ENCODE results near the gene GINS2. TPM values are rescaled to one million over a fixed set of nuclear protein-coding genes. Genes with fewer than 3 reads are reported as not detected.

GINS2 gene
- total and polyA plus RNA-seq, 2 of the 4 experiments (the other 2 are of a cell fraction) = 12.0 to 13.4 TPM

DNA sequence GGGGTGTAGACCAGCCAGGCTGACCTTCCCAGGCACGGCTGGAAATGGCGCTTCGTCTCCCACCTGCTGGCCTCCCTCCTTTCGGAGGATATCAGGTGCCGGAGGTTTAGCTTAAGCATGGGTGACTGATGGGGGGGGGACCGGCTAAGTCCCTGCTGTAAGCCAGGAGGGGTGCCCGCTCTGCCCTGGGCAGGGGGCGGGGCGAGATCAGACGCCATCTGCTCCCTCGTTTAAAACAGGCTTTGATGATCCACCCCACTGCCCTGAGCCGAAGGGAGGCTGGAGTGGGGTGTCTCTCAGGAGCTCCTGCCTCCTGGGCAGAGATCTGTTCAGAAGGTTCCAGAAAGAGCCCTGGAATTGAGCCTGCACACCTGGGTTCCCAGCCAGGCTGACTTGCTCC is 36.2 kb upstream of the GINS2 start:
- H3K4ac ChIP-seq (ENCODE audit: low read depth, low read length) = no peak overlapping the region
- dilution Hi-C loops (cut with HindIII; ENCODE audit: low sequenced_read_pairs, unreplicated experiment) (no loop called here), intact Hi-C loops (cut with micrococcal nuclease) (no loop called here), in situ Hi-C loops (cut with MboI; ENCODE audit: low sequenced_read_pairs) (no loop called here)
- no peak overlapping the region for H2BK15ac ChIP-seq (ENCODE audit: low read depth, low read length)
- no peak overlapping the region for H3K23ac ChIP-seq (ENCODE audit: low read depth, low read length)
- ATAC-seq (ENCODE audit: low read depth) (no peak), DNase-seq (no peak)
- H3K9me3 ChIP-seq (ENCODE audit: control insufficient read depth, insufficient read depth, low read length) = no peaks in the 10 kb centered on the region; the same call in 1 of the 2 replicates
- H3K27me3 ChIP-seq (ENCODE audit: control insufficient read depth, insufficient read depth, low read length) = no peaks in the 10 kb centered on the region
- no peak overlapping the region for H3K4me2 ChIP-seq (ENCODE audit: low read depth, low read length)
- H2AK5ac ChIP-seq (ENCODE audit: low read depth, low read length) = no peak overlapping the region
- H3K9me1 ChIP-seq (ENCODE audit: insufficient read depth, low read length) = peaks cover 4% of the 10 kb centered on the region; the same call in 1 of the 2 replicates
- no peak overlapping the region for H2AFZ ChIP-seq (replicated peaks; ENCODE audit: low read length, poor library complexity)
- H3K27ac ChIP-seq (ENCODE audit: insufficient read depth, low read length) = no peak overlapping the region
- no peak overlapping the region for H3K56ac ChIP-seq (ENCODE audit: extremely low read depth, insufficient read depth, low read length)
- no peak overlapping the region for H2BK120ac ChIP-seq (ENCODE audit: low read depth, low read length)
- H4K8ac ChIP-seq (ENCODE audit: low read depth in 2 of 2, low read length in 2 of 2) = no peak overlapping the region
- H3K36me3 ChIP-seq (ENCODE audit: control insufficient read depth, insufficient read depth, low read length) = peaks cover 2% of the 10 kb centered on the region; the same call in 1 of the 2 replicates
- ChIA-PET CTCF (no interaction called here), POLR2A (ENCODE audit: unreplicated experiment) (no interaction called here)
- H4K20me1 ChIP-seq (ENCODE audit: insufficient read depth, low read length) = peaks cover 3% of the 10 kb centered on the region; the same call in 1 of the 2 replicates
- H3K4me3 ChIP-seq (ENCODE audit: insufficient read depth, low read depth, low read length) = no peak overlapping the region
- no peak overlapping the region for H3K18ac ChIP-seq (ENCODE audit: low read depth, low read length)
- no peak overlapping the region for H4K91ac ChIP-seq (ENCODE audit: insufficient read depth, low read depth, low read length)
- H2AK9ac ChIP-seq (replicated peaks; ENCODE audit: low read depth, low read length, poor library complexity) = peak overlapping the region; percentile 24
- no peak overlapping the region for H2BK5ac ChIP-seq (ENCODE audit: low read depth, low read length, poor library complexity, severe bottlenecking)
- 78% methylated on average over 1 of the region's 12 CpGs; no CpG with 5 or more reads in 1 of the 2 experiments for WGBS, 2 experiments (ENCODE audit: extremely low coverage in 2 of 2, insufficient read length in 1 of 2)
- TF ChIP-seq NFE2L2 (IDR thresholded peaks at IDR 0.05; ENCODE audit: low read depth, low read length) (no peak), MXI1 (IDR thresholded peaks at IDR 0.05; ENCODE audit: borderline replicate concordance, low read depth, low read length) (no peak), CHD1 (IDR thresholded peaks at IDR 0.05; ENCODE audit: low read depth, low read length) (no peak), CEBPB (IDR thresholded peaks at IDR 0.05; ENCODE audit: low read depth, low read length) (no peak), BHLHE40 (IDR thresholded peaks at IDR 0.05; ENCODE audit: low read depth, low read length) (no peak), POLR2A (IDR thresholded peaks at IDR 0.05; ENCODE audit: low read depth, low read length) (no peak), RAD21 (IDR thresholded peaks at IDR 0.05; ENCODE audit: low read length) (no peak), RFX5 (IDR thresholded peaks at IDR 0.05; ENCODE audit: low read depth, low read length) (no peak), MAFK (IDR thresholded peaks at IDR 0.05; ENCODE audit: low read depth, low read length) (no peak), SMC3 (IDR thresholded peaks at IDR 0.05; ENCODE audit: low read depth, low read length) (no peak), MAZ (IDR thresholded peaks at IDR 0.05; ENCODE audit: borderline replicate concordance, low read depth, low read length) (no peak)
- TF ChIP-seq, protein P1, sequence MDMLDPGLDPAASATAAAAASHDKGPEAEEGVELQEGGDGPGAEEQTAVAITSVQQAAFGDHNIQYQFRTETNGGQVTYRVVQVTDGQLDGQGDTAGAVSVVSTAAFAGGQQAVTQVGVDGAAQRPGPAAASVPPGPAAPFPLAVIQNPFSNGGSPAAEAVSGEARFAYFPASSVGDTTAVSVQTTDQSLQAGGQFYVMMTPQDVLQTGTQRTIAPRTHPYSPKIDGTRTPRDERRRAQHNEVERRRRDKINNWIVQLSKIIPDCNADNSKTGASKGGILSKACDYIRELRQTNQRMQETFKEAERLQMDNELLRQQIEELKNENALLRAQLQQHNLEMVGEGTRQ (IDR thresholded peaks at IDR 0.05; ENCODE audit: low read depth, low read length) = no peak
- TF ChIP-seq, protein P2, sequence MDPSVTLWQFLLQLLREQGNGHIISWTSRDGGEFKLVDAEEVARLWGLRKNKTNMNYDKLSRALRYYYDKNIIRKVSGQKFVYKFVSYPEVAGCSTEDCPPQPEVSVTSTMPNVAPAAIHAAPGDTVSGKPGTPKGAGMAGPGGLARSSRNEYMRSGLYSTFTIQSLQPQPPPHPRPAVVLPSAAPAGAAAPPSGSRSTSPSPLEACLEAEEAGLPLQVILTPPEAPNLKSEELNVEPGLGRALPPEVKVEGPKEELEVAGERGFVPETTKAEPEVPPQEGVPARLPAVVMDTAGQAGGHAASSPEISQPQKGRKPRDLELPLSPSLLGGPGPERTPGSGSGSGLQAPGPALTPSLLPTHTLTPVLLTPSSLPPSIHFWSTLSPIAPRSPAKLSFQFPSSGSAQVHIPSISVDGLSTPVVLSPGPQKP (IDR thresholded peaks at IDR 0.05; ENCODE audit: borderline replicate concordance, low read depth, low read length) = no peak
- TF ChIP-seq, protein P3, sequence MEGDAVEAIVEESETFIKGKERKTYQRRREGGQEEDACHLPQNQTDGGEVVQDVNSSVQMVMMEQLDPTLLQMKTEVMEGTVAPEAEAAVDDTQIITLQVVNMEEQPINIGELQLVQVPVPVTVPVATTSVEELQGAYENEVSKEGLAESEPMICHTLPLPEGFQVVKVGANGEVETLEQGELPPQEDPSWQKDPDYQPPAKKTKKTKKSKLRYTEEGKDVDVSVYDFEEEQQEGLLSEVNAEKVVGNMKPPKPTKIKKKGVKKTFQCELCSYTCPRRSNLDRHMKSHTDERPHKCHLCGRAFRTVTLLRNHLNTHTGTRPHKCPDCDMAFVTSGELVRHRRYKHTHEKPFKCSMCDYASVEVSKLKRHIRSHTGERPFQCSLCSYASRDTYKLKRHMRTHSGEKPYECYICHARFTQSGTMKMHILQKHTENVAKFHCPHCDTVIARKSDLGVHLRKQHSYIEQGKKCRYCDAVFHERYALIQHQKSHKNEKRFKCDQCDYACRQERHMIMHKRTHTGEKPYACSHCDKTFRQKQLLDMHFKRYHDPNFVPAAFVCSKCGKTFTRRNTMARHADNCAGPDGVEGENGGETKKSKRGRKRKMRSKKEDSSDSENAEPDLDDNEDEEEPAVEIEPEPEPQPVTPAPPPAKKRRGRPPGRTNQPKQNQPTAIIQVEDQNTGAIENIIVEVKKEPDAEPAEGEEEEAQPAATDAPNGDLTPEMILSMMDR (conservative IDR thresholded peaks at IDR 0.05; ENCODE audit: low read depth, low read length) = no peak
- peaks cover 0 to 13% of the 10 kb centered on the region in 2 experiments; a peak in 3 of 4 replicates for H3K79me1 ChIP-seq (ENCODE audit: low read depth in 1 of 2, low read length in 2 of 2)
- no peak overlapping the region for H3K14ac ChIP-seq (replicated peaks; ENCODE audit: low read depth, low read length)
- no peak overlapping the region for H3K9ac ChIP-seq (ENCODE audit: low read depth, low read length)
- H2BK20ac ChIP-seq (ENCODE audit: low read depth, low read length) = no peak overlapping the region
- BruUV-seq (replicated peaks) = no TSS peak
- no peak overlapping the region for H4K5ac ChIP-seq (ENCODE audit: low read depth, low read length)
- no peaks in the 10 kb centered on the region for H3K4me1 ChIP-seq (ENCODE audit: control insufficient read depth, insufficient read depth, low read length)
